ENCODE results near the gene TMEM186. TPM values are rescaled to one million over a fixed set of nuclear protein-coding genes. Genes with fewer than 3 reads are reported as not detected.

Gene TMEM186
- total RNA-seq, 1 donor from 2014 or later, result 8.4 TPM

DNA sequence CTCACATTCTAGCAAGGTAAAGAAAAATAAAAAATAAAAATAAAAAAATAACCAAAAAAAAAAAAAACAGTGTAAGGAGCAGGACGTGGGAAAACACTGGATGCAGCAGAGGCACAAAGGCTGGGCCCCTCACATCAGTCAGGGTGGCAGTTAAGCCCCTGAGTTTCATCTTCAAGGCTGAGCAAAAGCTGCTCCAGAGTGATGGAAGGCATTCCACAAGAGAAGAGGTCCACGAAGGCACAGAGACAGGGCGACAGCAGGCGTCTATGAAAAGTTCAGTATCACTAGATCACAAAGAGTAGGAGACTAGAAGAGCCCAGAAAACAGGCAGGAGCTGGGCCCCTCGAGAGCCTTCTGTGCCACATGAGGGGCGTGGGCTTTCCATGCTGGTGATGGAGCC, 12.0 kb downstream of the TMEM186 start:
- no peak overlapping the region for H3K27ac Mint-ChIP-seq (ENCODE audit: unreplicated experiment)
- no peaks in the 10 kb centered on the region for H3K27me3 Mint-ChIP-seq (ENCODE audit: low read depth)

DNA sequence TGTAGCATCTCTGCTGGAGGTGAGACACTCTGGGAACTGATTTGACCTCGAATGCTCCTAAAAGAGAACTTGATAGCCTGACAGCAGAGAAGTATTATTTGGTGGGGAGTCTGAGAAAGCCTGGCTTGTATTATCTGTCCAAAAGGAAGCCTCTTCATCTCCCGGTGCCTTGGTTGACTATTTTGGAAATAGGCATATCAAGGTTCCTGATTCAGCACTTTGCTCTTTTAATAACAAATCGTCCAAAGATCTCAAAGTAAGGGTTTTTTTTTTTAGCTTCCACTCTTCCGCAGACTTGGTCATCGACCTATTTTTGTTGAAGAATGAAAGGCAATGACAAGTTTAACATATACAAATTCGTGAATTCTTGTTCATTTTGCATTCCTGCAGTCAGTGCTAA, 14.8 kb downstream of the TMEM186 start:
- Mint-ChIP-seq H3K9me3 (ENCODE audit: low read depth) (no peaks in the 10 kb centered on the region), H3K27me3 (ENCODE audit: low read depth) (no peaks in the 10 kb centered on the region), H3K4me3 (ENCODE audit: unreplicated experiment) (no peak overlapping the region), H3K36me3 (ENCODE audit: low read depth) (peaks cover 3% of the 10 kb centered on the region), H3K27ac (ENCODE audit: unreplicated experiment) (no peak overlapping the region), H3K4me1 (ENCODE audit: low read depth) (no peaks in the 10 kb centered on the region)
- TF ChIP-seq, protein P1, sequence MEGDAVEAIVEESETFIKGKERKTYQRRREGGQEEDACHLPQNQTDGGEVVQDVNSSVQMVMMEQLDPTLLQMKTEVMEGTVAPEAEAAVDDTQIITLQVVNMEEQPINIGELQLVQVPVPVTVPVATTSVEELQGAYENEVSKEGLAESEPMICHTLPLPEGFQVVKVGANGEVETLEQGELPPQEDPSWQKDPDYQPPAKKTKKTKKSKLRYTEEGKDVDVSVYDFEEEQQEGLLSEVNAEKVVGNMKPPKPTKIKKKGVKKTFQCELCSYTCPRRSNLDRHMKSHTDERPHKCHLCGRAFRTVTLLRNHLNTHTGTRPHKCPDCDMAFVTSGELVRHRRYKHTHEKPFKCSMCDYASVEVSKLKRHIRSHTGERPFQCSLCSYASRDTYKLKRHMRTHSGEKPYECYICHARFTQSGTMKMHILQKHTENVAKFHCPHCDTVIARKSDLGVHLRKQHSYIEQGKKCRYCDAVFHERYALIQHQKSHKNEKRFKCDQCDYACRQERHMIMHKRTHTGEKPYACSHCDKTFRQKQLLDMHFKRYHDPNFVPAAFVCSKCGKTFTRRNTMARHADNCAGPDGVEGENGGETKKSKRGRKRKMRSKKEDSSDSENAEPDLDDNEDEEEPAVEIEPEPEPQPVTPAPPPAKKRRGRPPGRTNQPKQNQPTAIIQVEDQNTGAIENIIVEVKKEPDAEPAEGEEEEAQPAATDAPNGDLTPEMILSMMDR (IDR thresholded peaks at IDR 0.05), result no peak
- no peak for DNase-seq (ENCODE audit: low spot score)

More for the DNA sequence above, 12.0 kb downstream of the TMEM186 start:
- TF ChIP-seq, protein P1 (IDR thresholded peaks at IDR 0.05), result no peak
- Mint-ChIP-seq H3K36me3 (ENCODE audit: low read depth) (peaks cover 3% of the 10 kb centered on the region), H3K9me3 (ENCODE audit: low read depth) (no peaks in the 10 kb centered on the region), H3K4me1 (ENCODE audit: low read depth) (no peaks in the 10 kb centered on the region), H3K4me3 (ENCODE audit: unreplicated experiment) (no peak overlapping the region)
- DNase-seq (ENCODE audit: low spot score), result no peak

DNA sequence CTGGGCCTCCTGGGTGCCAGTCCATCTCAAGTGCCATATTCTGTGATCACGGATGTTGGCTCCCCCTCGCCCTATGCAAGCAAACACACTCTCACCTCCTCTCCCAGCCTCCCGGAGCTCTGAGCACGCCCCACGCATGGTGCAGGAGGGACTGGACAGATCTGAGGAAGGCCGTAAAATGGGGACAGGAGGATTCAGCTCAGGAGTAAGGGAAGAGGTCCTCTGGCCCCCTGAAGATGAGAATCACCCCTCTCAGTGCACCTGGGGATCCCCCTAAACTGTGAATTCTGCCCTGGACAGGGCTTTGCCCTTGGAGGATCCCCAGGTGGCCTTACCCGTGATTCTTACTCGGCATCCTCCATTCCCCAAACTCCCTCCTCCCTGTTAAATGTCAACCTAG, 15.6 kb downstream of the TMEM186 start:
- Mint-ChIP-seq H3K27me3 (ENCODE audit: low read depth) (no peaks in the 10 kb centered on the region), H3K27ac (ENCODE audit: unreplicated experiment) (no peak overlapping the region), H3K9me3 (ENCODE audit: low read depth) (no peaks in the 10 kb centered on the region), H3K4me1 (ENCODE audit: low read depth) (no peaks in the 10 kb centered on the region), H3K36me3 (ENCODE audit: low read depth) (peaks cover 3% of the 10 kb centered on the region), H3K4me3 (ENCODE audit: unreplicated experiment) (no peak overlapping the region)
- TF ChIP-seq, protein P1 (IDR thresholded peaks at IDR 0.05), result no peak
- no peak for DNase-seq (ENCODE audit: low spot score)

DNA sequence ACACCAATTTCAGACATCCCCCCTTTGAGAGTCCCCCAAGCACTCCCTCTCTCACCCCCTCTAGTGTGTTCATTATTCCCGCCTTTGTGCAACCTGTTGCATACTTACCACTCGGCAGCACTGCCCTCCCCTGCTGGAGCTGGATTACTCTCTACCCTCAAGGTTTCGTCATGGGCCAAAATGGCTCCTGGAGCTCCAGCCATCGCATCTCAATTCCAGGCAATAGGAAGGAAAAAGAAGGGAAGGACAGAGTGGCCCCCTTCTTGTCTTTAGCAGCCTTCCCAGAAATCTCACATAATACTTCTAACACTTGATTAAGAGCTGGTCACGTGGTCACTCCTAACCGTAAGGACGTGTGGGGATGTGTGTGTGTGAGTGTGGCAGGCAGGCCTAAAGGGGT, 20.2 kb downstream of the TMEM186 start:
- Mint-ChIP-seq H3K4me1 (ENCODE audit: low read depth) (no peaks in the 10 kb centered on the region), H3K27ac (ENCODE audit: unreplicated experiment) (no peak overlapping the region), H3K36me3 (ENCODE audit: low read depth) (no peaks in the 10 kb centered on the region), H3K27me3 (ENCODE audit: low read depth) (no peaks in the 10 kb centered on the region), H3K4me3 (ENCODE audit: unreplicated experiment) (no peak overlapping the region), H3K9me3 (ENCODE audit: low read depth) (no peaks in the 10 kb centered on the region)
- TF ChIP-seq, protein P1 (IDR thresholded peaks at IDR 0.05), result no peak
- no peak for DNase-seq (ENCODE audit: low spot score)

DNA sequence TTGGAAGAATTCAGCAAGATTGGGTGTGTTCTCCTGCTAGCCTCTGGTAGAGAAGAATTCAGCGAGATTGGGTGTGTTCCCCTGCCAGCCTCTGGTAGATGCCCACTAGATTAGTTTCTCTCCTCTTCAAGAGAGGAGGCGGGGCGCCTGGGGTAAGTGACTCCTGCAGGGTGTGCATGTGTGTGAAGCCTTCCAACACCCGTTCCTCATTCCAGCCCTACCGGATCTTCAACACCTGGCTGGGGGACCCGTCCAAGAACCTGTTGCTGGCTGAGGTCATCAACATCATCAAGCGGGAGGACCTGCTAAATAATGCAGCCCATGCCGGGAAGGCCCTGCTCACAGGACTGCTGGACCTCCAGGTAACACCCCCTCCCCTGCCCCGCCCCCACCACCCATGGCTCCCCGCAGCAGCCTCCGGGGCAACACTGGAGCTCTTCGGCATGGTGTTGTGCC, 21.3 kb downstream of the TMEM186 start:
- Mint-ChIP-seq H3K27ac (ENCODE audit: unreplicated experiment) (no peak overlapping the region), H3K36me3 (ENCODE audit: low read depth) (no peaks in the 10 kb centered on the region), H3K4me3 (ENCODE audit: unreplicated experiment) (no peak overlapping the region), H3K27me3 (ENCODE audit: low read depth) (no peaks in the 10 kb centered on the region), H3K4me1 (ENCODE audit: low read depth) (no peaks in the 10 kb centered on the region), H3K9me3 (ENCODE audit: low read depth) (no peaks in the 10 kb centered on the region)
- no peak for DNase-seq (ENCODE audit: low spot score)
- TF ChIP-seq, protein P1 (IDR thresholded peaks at IDR 0.05), result no peak
